ENCODE data around the gene FAM72B. TPM values are rescaled to one million over a fixed set of nuclear protein-coding genes. Genes with fewer than 3 reads are reported as not detected.

FAM72B gene
- polyA plus RNA-seq, 1 donor (not counting 4 experiments of a cell fraction or from before 2014, with no cell fraction given): 5.6 TPM

Other genes starting within 250 kb of the FAM72B start
- gene SRGAP2C, start 635 bp upstream of the FAM72B start, polyA plus RNA-seq: 3.0 to 4.5 TPM (median 4.2 TPM) in 3 replicates

All from keratinocyte (primary cell).